K562 (cell line): ENCODE results near the gene RBMS3. TPM values are rescaled to one million over a fixed set of nuclear protein-coding genes. Genes with fewer than 3 reads are reported as not detected.

ENCODE experiments used
- ATAC-seq: fragments of 200-7000 bp; cut with Tn5 transposase; 3 replicates; pipeline ENCODE4 v1.9.1; 2020; ENCODE audit warnings: moderate library complexity
- BruUV-seq: library from RNA; stranded (reverse); fragments of 400-500 nt; replicated peaks from 2 replicates; lab custom pipeline; 2021; lab: Mats Ljungman, UMichigan
- CTCF ChIA-PET: fragments of 300-600 bp; formaldehyde crosslinking; extraction: SDS; loops from one replicate; lab custom pipeline; 2021; ENCODE audit warnings: low intra/inter-chr PET ratio; lab: Yijun Ruan, JAX
- POLR2A ChIA-PET: fragments of 300-600, 350-650 bp; sonication (Branson Sonifier 250); formaldehyde crosslinking; extraction: SDS; loops from one replicate; lab custom pipeline; 2021; ENCODE audit warnings: antibody characterized with exemption, inconsistent platforms; lab: Yijun Ruan, JAX
- DNase-seq, 4 experiments: peaks; one replicate each; pipeline versions ENCODE4 v3.0.0 to v3.0.0-alpha.2; 2011 to 2018; ENCODE audit warnings: low spot score in 3 of 4, mixed read lengths in 3 of 4; ENCODE audit errors: extremely low read depth in 1 of 4
- FAIRE-seq: peaks from 2 replicates; lab custom pipeline; 2011; peaks lifted over from hg19 to GRCh38; lab: Jason Lieb, UNC
- H2AFZ ChIP-seq: 2 replicates; pipeline ENCODE4 v1.6.0; 2011; ENCODE audit warnings: low read depth, low read length, control low read depth, inconsistent platforms
- H3K27ac ChIP-seq: fragments of 200-600 bp; 3 replicates; pipeline ENCODE4 v1.8.0; 2011; ENCODE audit warnings: low read depth, mild to moderate bottlenecking, control low read depth, inconsistent platforms, low read length, moderate library complexity, mixed read lengths; ENCODE audit errors: extremely low read depth
- H3K27me3 ChIP-seq, 2 experiments: fragments of 300-600 bp in 1 of 2; 2 replicates in 1 of 2; 3 replicates in 1 of 2; pipeline versions ENCODE4 v1.6.0 to v1.8.0; 2011; ENCODE audit warnings: inconsistent platforms in 2 of 2, low read length in 2 of 2, mild to moderate bottlenecking in 1 of 2, mixed read lengths in 1 of 2, moderate library complexity in 1 of 2; ENCODE audit not compliant: control insufficient read depth in 2 of 2, insufficient read depth in 2 of 2
- H3K36me3 ChIP-seq: fragments of 300-600 bp; 3 replicates; pipeline ENCODE4 v1.8.0; 2011; ENCODE audit warnings: mild to moderate bottlenecking, low read length, inconsistent platforms; ENCODE audit not compliant: control insufficient read depth, insufficient read depth
- H3K4me1 ChIP-seq, 2 experiments: fragments of 200-600 bp in 1 of 2; replicated peaks in 1 of 2; 2 replicates in 1 of 2; 3 replicates in 1 of 2; pipeline versions ENCODE4 v1.5.1 to v1.8.0; 2011; ENCODE audit warnings: inconsistent platforms in 2 of 2, low read length in 2 of 2, mild to moderate bottlenecking in 1 of 2, mixed read lengths in 1 of 2, moderate library complexity in 1 of 2; ENCODE audit not compliant: control insufficient read depth in 2 of 2, insufficient read depth in 2 of 2
- H3K4me2 ChIP-seq: 2 replicates; pipeline ENCODE4 v1.6.1; 2011; ENCODE audit warnings: low read length, control low read depth, inconsistent platforms, mixed read lengths; ENCODE audit not compliant: insufficient read depth
- H3K4me3 ChIP-seq: fragments of 200-600 bp; sonication (generic), shearing (Covaris generic); 2 replicates; pipeline ENCODE4 v1.5.1; 2016; ENCODE audit warnings: control low read depth, inconsistent platforms
- H3K79me2 ChIP-seq: fragments of 200-600 bp; 3 replicates; pipeline ENCODE4 v1.8.0; 2011; ENCODE audit warnings: low read length, inconsistent platforms; ENCODE audit not compliant: control insufficient read depth, insufficient read depth
- H3K9ac ChIP-seq, 2 experiments: 2 replicates each; pipeline versions ENCODE4 v1.6.0 to v1.6.1; 2011; ENCODE audit warnings: low read depth in 2 of 2, low read length in 2 of 2, control low read depth in 1 of 2, inconsistent platforms in 1 of 2, mild to moderate bottlenecking in 1 of 2, mixed read lengths in 1 of 2; ENCODE audit not compliant: insufficient read depth in 1 of 2
- H3K9me1 ChIP-seq: one replicate; pipeline ENCODE4 v1.6.0; 2011; ENCODE audit warnings: inconsistent platforms, mild to moderate bottlenecking, low read length, moderate library complexity; ENCODE audit not compliant: control insufficient read depth, insufficient read depth
- H3K9me3 ChIP-seq: replicated peaks from 2 replicates; pipeline ENCODE4 v1.5.1; 2011; ENCODE audit warnings: low read depth, low read length, inconsistent platforms; ENCODE audit not compliant: control insufficient read depth, insufficient read depth
- H4K20me1 ChIP-seq: replicated peaks from 2 replicates; pipeline ENCODE4 v1.6.1; 2011; ENCODE audit warnings: low read length, inconsistent platforms, mixed read lengths; ENCODE audit not compliant: control insufficient read depth, insufficient read depth
- CREM ChIP-seq: IDR thresholded peaks from 2 replicates; pipeline ENCODE4 v1.6.1; 2014; ENCODE audit warnings: antibody characterized with exemption, low read depth
- GABPA ChIP-seq: fragments of 200-800 bp; sonication (Bioruptor generic); conservative IDR thresholded peaks from 2 replicates; pipeline ENCODE4 v1.6.1; 2016; ENCODE audit warnings: low read depth, missing genetic modification characterization, missing compliant biosample characterization
- ILF3 ChIP-seq: fragments of 450-650 bp; IDR thresholded peaks from 2 replicates; pipeline ENCODE4 v1.6.1; 2018; ENCODE audit warnings: antibody characterized with exemption, mild to moderate bottlenecking, moderate library complexity, borderline replicate concordance
- LEF1 ChIP-seq: fragments of 450-650 bp; IDR thresholded peaks from 2 replicates; pipeline ENCODE4 v1.6.1; 2016; ENCODE audit warnings: mild to moderate bottlenecking
- PHF8 ChIP-seq: fragments of 200-600 bp; sonication (generic); IDR thresholded peaks from 2 replicates; pipeline ENCODE4 v1.6.1; 2012; ENCODE audit warnings: mixed run types, mild to moderate bottlenecking, inconsistent platforms, low read length, moderate library complexity, borderline replicate concordance
- RBBP5 ChIP-seq: fragments of 200-600 bp; sonication (generic); IDR thresholded peaks from 2 replicates; pipeline ENCODE4 v1.6.1; 2012; ENCODE audit warnings: borderline replicate concordance, mild to moderate bottlenecking, low read length, control low read depth, inconsistent platforms; ENCODE audit not compliant: insufficient read depth, poor library complexity, severe bottlenecking
- RBM17 ChIP-seq: fragments of 200-400 bp; formaldehyde crosslinking; IDR thresholded peaks from 2 replicates; pipeline ENCODE4 v1.6.1; 2017; ENCODE audit warnings: low read depth, mild to moderate bottlenecking, low read length, borderline replicate concordance
- SMC3 ChIP-seq: conservative IDR thresholded peaks from 2 replicates; pipeline ENCODE4 v1.6.1; 2011; ENCODE audit warnings: low read depth, low read length, improper control_type of control experiment; ENCODE audit not compliant: insufficient read depth
- THRAP3 ChIP-seq: fragments of 450-650 bp; IDR thresholded peaks from 2 replicates; pipeline ENCODE4 v1.6.1; 2016; ENCODE audit warnings: mild to moderate bottlenecking, inconsistent platforms, borderline replicate concordance
- TRIM28 ChIP-seq: fragments of 450-650 bp; IDR thresholded peaks from 2 replicates; pipeline ENCODE4 v1.6.1; 2017
- ZNF217 ChIP-seq: sonication (generic); formaldehyde crosslinking; IDR thresholded peaks from 2 replicates; pipeline ENCODE4 v1.8.0; 2022; ENCODE audit warnings: mild to moderate bottlenecking, missing genetic modification reagents
- WGBS: fragments of 100-300 bp; shearing (Covaris generic); methylation state at CpG from one replicate; pipeline ENCODE4 v1.1.6; 2016; ENCODE audit warnings: low coverage, mixed read lengths; ENCODE audit not compliant: insufficient coverage; ENCODE audit errors: missing lambda C conversion rate; 5-methylcytosine and 5-hydroxymethylcytosine counted together
- in situ Hi-C: fragments of 300-500 bp; cut with MboI; formaldehyde crosslinking; loops from 4 replicates; pipeline ENCODE4 v1.15.0; 2018; ENCODE audit warnings: inconsistent platforms, mixed read lengths
- intact Hi-C: fragments of 100-400 bp; cut with micrococcal nuclease; formaldehyde crosslinking; loops from 2 replicates; pipeline ENCODE4 v1.14.2; 2022
- polyA plus RNA-seq, 8 experiments: library from polyadenylated mRNA; depleted of rRNA in 4 of 8; stranded (reverse) in 5 of 8; unstranded in 3 of 8; fragments of >200 nt; fragmentation: Nextera tagmentation in 2 of 8; fragmentation: Illumina TruSeq in 1 of 8; extraction: Ambion mirVana in 2 of 8; extraction: Trizol in 1 of 8; gene quantifications; 2 replicates each; pipeline versions ENCODE4 v1.2.1 to v1.2.3, GENCODE V29; 2011 to 2014; ENCODE audit warnings: inconsistent platforms in 1 of 8, missing spikeins in 1 of 8
- total RNA-seq, 7 experiments: library from RNA; depleted of rRNA in 6 of 7; stranded (reverse); fragments of >200 nt in 6 of 7; fragmentation: Illumina TruSeq in 2 of 7; extraction: Trizol in 2 of 7; gene quantifications; 2 replicates each; pipeline versions ENCODE4 v1.2.1 to v1.2.3, GENCODE V29; 2011 to 2021; ENCODE audit warnings: low replicate concordance in 1 of 7

The RBMS3 gene
- total and polyA plus RNA-seq, 9 of the 15 experiments (the other 6 are each of a cell fraction or from before 2014, with no cell fraction given) = 0.20 TPM; not detected in 8

GRCh38 chr3:29493109-29493508 is 212.2 kb downstream of the RBMS3 start:
- ChIA-PET POLR2A (no interaction called here), CTCF (no interaction called here)
- no peaks in the 10 kb centered on the region for H4K20me1 ChIP-seq
- no peak for DNase-seq
- no peak overlapping the region for H3K4me3 ChIP-seq
- no peaks in the 10 kb centered on the region for H3K36me3 ChIP-seq
- no peak overlapping the region for H3K9ac ChIP-seq
- no peaks in the 10 kb centered on the region for H3K9me1 ChIP-seq
- no peaks in the 10 kb centered on the region for H3K79me2 ChIP-seq
- WGBS = 3% methylated on average over 3 of the region's 3 CpGs
- H3K27ac ChIP-seq = no peak overlapping the region
- BruUV-seq = no TSS peak
- TF ChIP-seq THRAP3 (no peak), ZNF217 (no peak), GABPA (tag) (no peak), TRIM28 (no peak)
- no peaks in the 10 kb centered on the region for H3K4me1 ChIP-seq
- no peak for FAIRE-seq
- in situ Hi-C loops = no loop called here
- intact Hi-C loops = no loop called here
- ATAC-seq = no peak
- H2AFZ ChIP-seq = no peak overlapping the region
- no peaks in the 10 kb centered on the region for H3K27me3 ChIP-seq
- H3K9me3 ChIP-seq = no peaks in the 10 kb centered on the region
- H3K4me2 ChIP-seq = no peak overlapping the region

- H3K9me3 ChIP-seq = no peaks in the 10 kb centered on the region
- no peaks in the 10 kb centered on the region for H3K36me3 ChIP-seq
- DNase-seq (no peak), FAIRE-seq (no peak), ATAC-seq (no peak)
- ChIA-PET POLR2A (no interaction called here), CTCF (no interaction called here)
- no peak overlapping the region for H3K27ac ChIP-seq
- intact Hi-C loops (no loop called here), in situ Hi-C loops (no loop called here)
- H3K9ac ChIP-seq = no peak overlapping the region
- no peaks in the 10 kb centered on the region for H3K9me1 ChIP-seq
- no peaks in the 10 kb centered on the region for H3K79me2 ChIP-seq
- TF ChIP-seq ILF3 = no peak
- TF ChIP-seq PHF8 = no peak
- no peak for TF ChIP-seq LEF1
- no peak for TF ChIP-seq CREM
- no peak for TF ChIP-seq SMC3
- no peak for TF ChIP-seq RBBP5
- no peak for TF ChIP-seq RBM17
- H3K4me2 ChIP-seq = no peak overlapping the region
- H3K4me3 ChIP-seq = no peak overlapping the region
- no peaks in the 10 kb centered on the region for H3K27me3 ChIP-seq
- H3K4me1 ChIP-seq = no peaks in the 10 kb centered on the region
- no peaks in the 10 kb centered on the region for H4K20me1 ChIP-seq
- 1% methylated on average over 6 of the region's 6 CpGs for WGBS
- no TSS peak for BruUV-seq
- no peak overlapping the region for H2AFZ ChIP-seq
Measured at GRCh38 chr3:29494305-29495036, 213.6 kb downstream of the RBMS3 start.
